HG02870 (cell line): ENCODE measurements around the gene PTCD3.
A peak's percentile ranks its signal among the peaks of the same experiment; 100 is the strongest.

Source experiments
- ATAC-seq: cut with Tn5 transposase; IDR thresholded peaks from one replicate; pipeline ENCODE4 v1.9.1; 2021; ENCODE audit warnings: mild to moderate bottlenecking, moderate library complexity; ENCODE audit not compliant: unreplicated experiment

The PTCD3 gene

GRCh38 chr2:86105969-86106945, at the start of gene PTCD3:
Gene PTCD3 (plus strand): TSS chr2:86106235. CDS start chr2:86106248, 13 bp downstream.
- ATAC-seq, result peak; percentile 88

- ATAC-seq, result no peak
Observed at GRCh38 chr2:86056590-86057331, 49.3 kb upstream of the PTCD3 start.

- ATAC-seq, result no peak
Observed at GRCh38 chr2:86062043-86062442, 44.0 kb upstream of the PTCD3 start.

GRCh38 chr2:86064006-86064405, 42.0 kb upstream of the PTCD3 start:
- ATAC-seq, result no peak

- no peak for ATAC-seq
Observed at GRCh38 chr2:86065512-86065911, 40.5 kb upstream of the PTCD3 start.

- ATAC-seq, result no peak
Observed at GRCh38 chr2:86066007-86066578, 39.9 kb upstream of the PTCD3 start.

GRCh38 chr2:86066915-86067314, 39.1 kb upstream of the PTCD3 start:
- ATAC-seq, result no peak

- peak; percentile 47 for ATAC-seq
Observed at GRCh38 chr2:86068136-86068588, 37.9 kb upstream of the PTCD3 start.

GRCh38 chr2:86068648-86069047, 37.4 kb upstream of the PTCD3 start:
- no peak for ATAC-seq

- no peak for ATAC-seq
Observed at GRCh38 chr2:86069091-86069685, 36.8 kb upstream of the PTCD3 start.

- ATAC-seq, result no peak
Observed at GRCh38 chr2:86069783-86070339, 36.2 kb upstream of the PTCD3 start.

GRCh38 chr2:86070868-86071267, 35.2 kb upstream of the PTCD3 start:
- ATAC-seq, result no peak

- no peak for ATAC-seq
Observed at GRCh38 chr2:86072271-86072858, 33.7 kb upstream of the PTCD3 start.

- ATAC-seq, result no peak
Observed at GRCh38 chr2:86073225-86073624, 32.8 kb upstream of the PTCD3 start.

GRCh38 chr2:86074256-86074655, 31.8 kb upstream of the PTCD3 start:
- ATAC-seq, result no peak

GRCh38 chr2:86074811-86075210, 31.2 kb upstream of the PTCD3 start:
- no peak for ATAC-seq

- ATAC-seq, result no peak
Observed at GRCh38 chr2:86075886-86076285, 30.1 kb upstream of the PTCD3 start.

GRCh38 chr2:86078774-86079545, 27.1 kb upstream of the PTCD3 start:
- ATAC-seq, result no peak
